Right hindlimb (tissue), 1 donor: ENCODE results near the gene IVL.

Experiments
- DNase-seq: peaks from one replicate; pipeline ENCODE4 v3.0.0-alpha.2; 2018

IVL gene, protein sequence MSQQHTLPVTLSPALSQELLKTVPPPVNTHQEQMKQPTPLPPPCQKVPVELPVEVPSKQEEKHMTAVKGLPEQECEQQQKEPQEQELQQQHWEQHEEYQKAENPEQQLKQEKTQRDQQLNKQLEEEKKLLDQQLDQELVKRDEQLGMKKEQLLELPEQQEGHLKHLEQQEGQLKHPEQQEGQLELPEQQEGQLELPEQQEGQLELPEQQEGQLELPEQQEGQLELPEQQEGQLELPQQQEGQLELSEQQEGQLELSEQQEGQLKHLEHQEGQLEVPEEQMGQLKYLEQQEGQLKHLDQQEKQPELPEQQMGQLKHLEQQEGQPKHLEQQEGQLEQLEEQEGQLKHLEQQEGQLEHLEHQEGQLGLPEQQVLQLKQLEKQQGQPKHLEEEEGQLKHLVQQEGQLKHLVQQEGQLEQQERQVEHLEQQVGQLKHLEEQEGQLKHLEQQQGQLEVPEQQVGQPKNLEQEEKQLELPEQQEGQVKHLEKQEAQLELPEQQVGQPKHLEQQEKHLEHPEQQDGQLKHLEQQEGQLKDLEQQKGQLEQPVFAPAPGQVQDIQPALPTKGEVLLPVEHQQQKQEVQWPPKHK

DNA sequence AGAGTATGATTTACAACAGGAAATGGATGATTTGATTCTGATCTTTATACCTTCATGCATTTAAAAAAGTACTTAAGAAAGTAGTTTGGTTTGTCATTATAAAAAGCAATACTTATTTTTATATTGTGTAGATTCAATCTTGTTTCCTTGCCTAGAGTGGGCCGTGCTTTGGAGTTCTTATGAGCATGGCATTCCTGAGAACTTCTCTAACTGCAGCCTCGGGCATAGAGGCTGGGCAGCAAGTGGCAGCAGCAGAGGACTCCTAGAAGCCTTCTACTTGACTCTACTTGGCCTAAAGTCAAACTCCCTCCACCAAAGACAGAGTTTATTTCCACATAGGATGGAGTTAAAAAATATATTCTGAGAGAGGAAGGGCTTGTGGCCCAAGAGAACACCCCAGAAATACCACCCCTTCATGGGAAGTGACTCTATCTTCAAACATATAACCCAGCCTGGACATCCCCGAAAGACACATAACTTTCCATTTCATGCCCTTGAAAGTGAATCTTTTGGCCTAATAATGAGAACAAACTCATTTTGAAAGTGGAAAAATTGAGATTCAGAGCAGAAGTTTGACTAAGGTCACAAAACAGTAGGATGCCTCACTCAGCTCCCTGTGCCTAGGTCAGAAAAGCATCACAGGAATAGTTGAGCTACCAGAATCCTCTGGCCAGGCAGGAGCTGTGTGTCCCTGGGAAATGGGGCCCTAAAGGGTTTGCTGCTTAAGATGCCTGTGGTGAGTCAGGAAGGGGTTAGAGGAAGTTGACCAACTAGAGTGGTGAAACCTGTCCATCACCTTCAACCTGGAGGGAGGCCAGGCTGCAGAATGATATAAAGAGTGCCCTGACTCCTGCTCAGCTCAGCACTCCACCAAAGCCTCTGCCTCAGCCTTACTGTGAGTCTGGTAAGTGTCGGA lies at the start of gene IVL:
Gene IVL, plus strand, starts transcription at position 861 of the 916 bp plus-strand sequence. CDS start 1,252 bp downstream, outside the sequence.
- DNase-seq, result no peak

DNA sequence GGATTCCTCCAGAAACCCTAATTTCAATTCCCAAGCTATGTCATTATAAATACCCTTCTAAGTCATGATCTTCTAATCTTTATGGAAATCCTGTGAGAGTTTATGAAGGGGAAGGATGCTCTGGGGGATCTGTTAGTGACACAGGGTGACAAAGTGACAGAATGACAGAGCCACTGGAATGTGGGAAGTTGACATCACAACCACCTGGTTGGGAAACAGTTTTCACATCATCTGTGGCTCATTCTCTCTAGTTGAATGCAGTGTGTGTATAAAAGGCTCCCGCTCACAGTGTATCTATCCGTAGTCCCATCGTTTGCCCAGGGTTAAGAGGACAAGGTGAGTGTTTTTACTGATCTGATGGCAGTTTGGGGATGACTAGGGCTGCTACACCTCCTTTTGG lies 48.6 kb upstream of the IVL start, which contains the start of gene LCE7A:
Gene LCE7A, plus strand, starts transcription at position 301 of the 400 bp plus-strand sequence. CDS start 702 bp downstream, outside the sequence.
- no peak for DNase-seq

DNA sequence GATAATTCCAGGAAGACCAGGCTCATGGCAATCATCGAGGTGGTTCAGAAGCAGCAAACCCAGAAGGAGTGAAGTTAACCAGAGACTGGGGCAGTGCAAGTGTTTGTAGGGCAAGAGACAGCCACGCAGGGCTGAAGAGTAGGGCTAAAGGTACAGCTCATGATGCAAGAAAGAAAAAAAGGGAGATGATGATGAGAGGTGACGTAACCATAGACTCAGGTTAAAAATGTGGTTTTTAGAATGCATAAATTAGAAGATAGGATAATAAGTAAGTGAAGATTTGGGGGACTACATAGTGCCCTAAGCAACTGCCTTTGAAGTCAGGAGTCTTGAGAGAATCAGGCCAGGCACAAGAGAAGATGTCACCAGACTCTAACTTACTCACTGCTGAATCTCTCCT lies 48.2 kb upstream of the IVL start:
- no peak for DNase-seq

DNA sequence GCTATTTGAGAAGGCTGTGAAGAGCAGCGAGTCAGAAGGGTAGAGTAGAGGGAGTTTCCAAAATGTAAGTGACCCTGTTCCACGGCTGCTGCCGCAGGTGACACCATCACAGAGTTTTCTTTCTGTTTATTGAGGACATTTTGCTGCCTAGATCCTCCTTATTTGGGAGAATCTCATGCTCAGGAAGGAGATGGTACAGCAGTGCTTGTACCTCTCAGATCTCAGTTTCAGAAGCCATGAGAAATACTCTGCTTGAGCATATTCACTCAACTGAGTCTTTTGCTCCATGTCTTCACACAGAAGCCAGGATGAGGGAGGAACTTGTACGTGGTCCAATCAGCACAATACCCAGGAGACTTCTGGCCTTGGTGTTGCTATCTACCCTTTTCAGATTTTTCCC lies 47.0 kb upstream of the IVL start:
- DNase-seq, result no peak

DNA sequence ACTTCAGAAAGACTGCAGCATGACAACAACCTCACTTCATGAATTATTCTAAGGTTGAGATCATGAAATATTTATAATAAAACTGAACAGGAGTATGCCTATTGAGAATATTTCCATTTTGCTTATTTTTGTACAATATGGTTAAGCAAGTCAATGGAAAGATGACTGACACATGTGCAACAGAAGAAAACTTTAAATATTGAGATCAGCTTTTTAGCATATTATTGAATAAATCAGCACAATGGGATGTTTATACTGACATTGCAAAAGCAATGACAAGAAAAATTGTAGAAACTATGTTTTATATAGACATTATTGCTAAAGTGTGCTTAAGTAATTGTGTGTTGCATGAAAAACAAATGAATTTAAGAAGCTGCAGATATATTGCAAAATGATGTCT lies 43.9 kb upstream of the IVL start:
- DNase-seq, result no peak

DNA sequence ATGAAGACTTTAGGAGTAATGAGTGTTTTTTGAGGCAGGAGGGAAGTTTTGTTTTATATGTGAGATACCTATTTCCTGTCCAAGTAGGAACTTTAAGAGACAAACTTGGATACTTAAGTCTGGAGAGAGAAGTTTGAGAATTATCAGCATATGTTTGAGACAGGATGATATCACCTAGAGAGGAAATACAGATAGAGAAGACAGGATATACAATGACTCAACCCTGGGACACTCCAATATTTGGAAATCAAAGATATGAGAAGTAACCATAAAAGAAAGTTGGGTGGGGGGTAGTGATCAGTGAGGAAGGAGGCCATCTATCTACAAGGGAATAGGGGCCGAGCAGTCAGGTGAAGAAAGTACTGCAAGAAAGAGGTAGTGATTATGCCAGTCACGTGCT lies 42.0 kb upstream of the IVL start:
- DNase-seq, result no peak

DNA sequence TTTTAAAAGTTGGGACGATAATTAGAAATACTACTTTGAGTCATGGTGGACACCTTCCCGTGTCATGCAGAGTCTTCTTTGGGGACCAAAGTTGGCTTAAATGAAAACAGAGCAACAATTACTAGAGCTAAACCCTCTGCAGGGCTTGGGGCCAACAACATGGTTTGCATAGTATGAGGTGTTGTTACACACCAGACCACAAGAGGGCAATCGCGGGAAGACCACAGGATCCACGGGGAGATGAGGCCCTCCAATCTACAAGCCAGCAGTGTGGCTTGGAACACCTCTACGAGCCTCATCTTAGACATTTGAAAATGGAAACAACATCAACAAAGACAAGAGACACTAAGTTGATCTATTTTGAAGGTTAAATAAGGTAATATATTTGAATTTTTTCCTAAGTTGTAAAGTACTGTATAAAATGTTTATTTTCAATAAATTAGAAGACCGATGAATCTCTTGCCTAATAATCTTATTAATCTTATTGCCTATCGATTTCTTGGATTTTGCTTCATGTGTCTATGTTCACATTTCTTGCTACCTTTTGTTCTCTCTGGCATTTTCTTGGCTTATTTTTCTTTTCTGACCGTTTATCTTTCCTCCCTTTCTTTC lies 38.4 kb upstream of the IVL start:
- no peak for DNase-seq

DNA sequence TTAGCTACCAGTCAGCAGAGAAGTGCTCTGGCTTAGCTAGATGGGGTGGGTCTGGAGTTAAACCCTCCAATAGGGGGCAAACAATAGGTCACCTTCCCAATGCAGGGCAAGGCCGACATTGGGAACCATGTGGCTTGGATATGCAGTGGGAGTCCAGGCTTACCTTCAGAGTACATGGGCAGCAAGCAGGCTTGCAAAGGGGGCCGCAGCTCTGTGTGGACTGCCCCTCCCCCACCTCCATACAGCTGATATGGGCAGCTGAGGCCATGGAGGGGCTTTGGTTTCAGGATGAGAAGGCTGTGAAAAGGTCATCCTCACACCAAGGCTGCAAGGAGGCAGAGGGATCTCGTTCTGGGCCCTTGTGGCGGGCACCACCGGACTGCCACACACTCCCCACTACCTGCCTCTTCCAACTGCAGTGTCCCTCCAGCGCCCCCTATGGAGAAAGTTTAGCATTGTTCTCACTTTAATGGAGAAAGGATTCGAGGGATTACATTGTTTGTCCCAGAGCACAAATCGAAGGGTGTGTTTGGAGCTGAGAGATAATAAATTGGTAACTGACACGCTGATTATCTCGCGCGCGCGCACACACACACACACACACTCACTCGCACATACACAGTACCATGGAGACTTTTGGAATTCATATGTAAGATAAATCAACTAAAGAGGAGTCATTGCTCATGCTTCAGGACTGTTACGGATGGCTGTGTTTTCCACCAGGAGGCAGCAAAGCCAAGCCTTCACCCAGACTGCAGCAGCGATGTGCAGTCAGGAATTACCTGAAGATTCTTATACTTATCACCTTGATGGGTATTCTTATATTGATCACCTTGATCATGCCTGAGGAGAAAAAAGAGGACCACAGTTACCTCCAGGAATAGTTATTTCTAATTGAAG lies 37.3 kb upstream of the IVL start:
- DNase-seq, result no peak

DNA sequence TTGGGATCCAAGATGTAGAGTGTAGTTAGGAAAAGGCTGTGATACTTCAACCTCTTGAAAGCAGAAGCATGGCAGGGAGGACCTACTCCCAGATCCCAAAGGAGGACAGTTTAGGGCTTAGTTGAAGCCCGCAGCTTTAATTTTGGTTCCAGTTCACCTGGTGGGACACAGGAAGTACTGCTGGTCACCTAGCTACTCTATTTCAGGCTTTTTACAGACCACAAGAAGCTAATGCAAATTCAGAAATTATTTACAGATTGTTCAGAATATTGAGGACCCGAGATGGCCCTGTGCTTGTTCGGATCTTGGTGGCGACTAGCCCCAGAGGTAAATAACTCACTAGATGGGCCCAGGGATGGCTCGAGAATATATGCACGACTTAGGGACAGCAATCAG lies 36.6 kb upstream of the IVL start:
- DNase-seq, result no peak

DNA sequence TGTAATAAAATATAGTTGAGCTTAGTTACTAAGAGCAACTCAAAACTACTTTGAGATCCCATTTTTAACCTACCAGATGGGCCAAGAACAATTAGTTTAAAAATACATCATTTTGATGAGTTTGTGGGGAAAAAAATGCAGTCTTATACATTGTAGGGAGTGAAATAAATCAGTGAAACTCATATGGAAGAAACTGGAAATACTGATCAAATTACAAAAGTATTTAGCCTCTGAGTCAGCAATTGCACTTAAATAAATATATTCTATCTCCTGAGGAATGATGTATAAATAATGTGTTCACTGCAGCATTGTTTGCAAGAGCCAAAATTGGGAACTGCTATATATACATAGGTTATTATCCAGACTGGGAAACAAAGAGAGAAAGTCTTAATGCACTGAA lies 34.9 kb upstream of the IVL start:
- no peak for DNase-seq

DNA sequence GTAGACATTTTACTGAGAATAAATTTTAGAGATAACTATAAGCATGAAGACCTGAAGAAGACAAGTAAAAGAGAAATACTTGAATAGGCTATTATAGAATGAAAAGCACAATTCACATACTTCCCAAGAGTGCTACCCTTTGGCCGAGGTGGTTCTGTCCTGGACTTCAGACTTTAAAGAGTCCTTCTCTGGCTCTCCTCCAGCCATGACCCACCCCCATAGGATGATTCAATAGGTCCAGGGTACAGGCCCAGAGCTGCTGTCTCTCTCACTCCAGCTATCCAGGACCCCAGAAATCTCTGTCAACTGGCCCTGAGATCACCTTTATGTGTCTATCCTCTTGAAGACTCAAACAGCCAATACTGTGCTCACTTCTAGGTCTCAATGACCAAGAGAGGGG lies 31.5 kb upstream of the IVL start:
- no peak for DNase-seq

DNA sequence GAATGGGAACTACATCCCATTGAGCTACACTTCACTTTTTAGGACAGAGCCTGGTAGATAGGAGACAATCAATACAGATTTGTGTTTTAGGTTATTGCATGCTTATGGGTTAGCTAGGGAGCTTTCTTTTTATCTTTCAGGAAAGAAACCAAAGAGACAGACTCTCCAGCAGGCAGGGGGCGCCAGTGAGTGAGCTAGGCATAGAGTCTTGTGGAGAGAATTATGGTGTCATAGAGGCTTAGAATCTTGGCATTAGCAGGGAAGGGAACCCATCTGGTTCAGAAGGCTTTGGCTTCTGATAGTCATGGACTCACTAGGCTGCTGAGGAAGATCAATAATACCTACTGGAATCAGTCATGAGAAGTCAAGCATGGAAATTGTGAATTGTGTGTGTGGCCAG lies 30.3 kb upstream of the IVL start, which contains the start of gene SMCP:
Gene SMCP, plus strand, starts transcription at position 281 of the 400 bp plus-strand sequence. CDS start 6,101 bp downstream, outside the sequence.
- no peak for DNase-seq

DNA sequence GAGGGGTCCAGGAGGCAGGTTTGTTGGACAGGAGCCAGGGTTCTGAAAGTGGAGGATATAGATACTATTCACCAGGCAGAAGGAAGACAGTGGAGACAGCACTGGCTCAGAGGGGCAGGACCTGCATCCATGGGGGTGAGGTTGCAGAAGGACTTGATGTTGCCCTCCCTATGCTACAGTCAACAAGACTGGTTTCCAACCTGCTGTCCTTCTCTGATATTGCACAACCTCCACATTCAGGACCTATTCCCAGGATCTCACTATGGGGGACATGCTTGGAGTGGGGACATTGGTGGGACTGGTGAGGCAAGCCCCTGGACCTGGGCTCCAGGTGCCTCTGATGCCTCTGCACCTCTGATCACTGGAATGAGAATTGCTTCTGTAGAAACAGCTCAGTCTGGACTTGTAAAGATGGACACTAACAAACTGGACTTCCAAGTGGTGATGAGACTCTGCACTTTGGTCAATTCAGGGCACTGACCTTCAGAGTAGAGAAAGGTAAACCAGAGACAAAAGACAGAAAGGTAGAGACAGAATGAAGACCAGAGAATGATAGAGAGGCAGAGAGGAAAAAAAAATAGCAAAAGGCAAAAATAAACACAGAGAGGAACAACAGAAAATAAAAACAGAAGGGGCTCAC lies 28.7 kb upstream of the IVL start:
- DNase-seq, result no peak

DNA sequence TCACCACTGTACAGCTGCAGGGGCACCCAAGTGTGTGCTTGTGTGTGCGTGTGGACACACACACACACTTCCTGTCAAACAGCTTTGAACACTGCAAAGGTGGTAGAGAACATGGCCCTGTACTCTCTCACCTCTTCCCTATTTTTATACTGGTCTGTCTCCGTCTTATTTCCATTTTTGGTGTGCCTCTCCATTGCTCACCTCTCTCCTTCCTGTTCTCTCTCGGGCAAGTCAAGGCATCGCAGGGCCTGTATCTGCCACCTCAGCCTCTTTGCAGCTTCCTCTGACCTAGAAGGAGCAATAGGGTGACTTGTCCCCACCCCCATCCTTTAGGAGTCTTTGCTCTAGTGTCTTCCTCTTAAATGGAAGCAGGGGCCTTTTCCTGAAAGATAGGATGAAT lies 28.0 kb upstream of the IVL start:
- DNase-seq, result no peak

DNA sequence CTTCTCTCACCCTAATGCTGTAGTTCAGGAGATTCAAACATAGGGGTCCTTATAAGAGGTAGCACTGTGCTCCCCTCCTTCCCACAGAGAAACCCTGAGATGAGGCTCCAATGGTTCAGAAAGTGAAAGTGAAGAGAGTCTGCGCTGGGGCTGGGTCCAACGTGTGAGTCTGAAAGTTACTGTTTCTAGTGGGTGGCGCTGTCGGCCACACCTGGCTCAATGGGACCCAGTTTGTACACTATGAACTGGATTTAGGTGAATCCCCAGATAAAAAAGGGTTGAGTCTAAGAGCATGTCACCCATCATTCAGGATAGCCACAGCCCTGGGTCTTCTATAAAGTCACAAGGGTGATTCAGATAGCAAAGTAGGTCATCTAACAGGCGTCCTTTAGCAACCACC lies 27.4 kb upstream of the IVL start:
- DNase-seq, result no peak

DNA sequence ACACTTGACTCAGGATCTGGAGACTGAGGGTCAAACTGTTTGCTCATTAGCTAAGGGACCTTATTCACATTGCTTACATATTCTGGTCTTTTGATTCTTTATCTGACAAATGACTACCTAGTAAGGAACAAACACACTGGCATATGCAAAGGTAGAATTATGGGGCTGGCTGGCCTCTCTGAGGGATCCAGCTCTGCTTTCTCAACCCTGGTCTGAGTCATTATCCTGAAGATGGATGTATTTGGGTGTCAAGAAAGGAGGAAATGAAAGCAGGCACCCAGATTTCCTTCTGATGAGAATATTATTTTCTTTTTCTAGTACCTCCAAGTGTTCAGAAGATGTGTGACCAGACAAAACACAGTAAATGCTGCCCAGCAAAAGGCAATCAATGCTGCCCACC lies 24.3 kb upstream of the IVL start:
- DNase-seq, result no peak

DNA sequence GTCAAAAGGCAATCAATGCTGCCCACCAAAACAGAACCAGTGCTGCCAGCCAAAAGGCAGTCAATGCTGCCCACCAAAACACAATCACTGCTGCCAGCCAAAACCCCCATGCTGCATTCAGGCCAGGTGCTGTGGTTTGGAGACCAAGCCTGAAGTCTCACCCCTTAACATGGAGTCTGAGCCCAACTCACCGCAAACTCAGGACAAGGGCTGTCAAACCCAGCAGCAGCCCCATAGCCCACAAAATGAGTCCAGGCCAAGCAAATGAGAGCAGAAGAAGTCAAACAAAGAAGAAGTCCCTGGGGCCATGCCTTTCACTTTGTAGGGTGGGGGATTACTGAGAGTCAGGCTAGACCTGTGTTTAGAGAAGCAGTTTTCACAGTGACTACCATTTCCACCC lies 23.8 kb upstream of the IVL start:
- no peak for DNase-seq

DNA sequence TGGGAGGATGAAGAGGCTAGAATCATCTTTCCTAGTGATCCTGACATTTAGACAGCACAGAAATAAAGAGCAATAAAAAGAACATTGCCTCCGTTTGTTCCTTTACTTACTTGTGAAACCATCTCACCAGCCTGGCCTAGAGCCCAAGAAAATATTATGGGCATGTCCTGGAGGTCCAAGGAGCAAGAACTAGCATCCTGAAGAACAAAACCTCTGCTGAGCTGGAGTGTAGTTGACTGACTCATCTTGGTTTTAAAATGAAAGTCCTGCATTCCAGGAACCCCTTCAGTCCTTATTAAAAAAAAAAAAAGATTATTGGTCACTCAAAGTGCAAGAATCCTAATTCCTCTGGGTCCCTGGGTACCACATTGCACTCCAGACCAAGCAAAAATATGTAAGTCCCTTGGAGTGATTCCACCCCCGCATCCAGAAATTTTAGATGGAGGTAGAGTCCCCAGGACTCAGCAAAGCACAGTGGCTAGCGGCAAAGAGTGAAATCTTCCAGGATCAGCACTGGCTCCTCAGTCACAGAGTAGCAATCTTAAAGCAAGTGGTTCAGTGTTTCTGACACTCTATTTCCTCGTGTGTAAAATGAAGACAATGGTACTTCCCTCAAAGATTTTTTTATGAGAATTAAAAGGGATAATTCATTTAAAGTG lies 23.3 kb upstream of the IVL start:
- no peak for DNase-seq

DNA sequence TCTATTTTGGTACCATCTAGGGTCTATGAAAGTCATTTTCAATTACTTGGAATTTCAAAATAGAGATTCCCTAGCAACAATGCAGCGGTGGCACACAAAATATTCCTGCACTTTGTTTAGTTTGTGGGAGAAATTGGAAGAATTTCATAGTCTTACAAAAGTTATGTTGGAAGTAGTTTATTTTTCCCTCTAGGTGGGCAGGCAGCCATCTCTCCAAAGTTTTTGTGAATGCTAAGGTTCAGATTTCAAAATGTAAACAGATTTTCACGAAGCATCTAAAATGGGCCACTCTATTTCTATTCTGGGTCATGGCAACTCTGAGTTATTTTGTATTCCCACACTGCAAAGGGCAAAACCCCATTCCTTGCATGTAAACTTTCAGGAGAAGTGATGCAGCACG lies 22.3 kb upstream of the IVL start:
- DNase-seq, result no peak

DNA sequence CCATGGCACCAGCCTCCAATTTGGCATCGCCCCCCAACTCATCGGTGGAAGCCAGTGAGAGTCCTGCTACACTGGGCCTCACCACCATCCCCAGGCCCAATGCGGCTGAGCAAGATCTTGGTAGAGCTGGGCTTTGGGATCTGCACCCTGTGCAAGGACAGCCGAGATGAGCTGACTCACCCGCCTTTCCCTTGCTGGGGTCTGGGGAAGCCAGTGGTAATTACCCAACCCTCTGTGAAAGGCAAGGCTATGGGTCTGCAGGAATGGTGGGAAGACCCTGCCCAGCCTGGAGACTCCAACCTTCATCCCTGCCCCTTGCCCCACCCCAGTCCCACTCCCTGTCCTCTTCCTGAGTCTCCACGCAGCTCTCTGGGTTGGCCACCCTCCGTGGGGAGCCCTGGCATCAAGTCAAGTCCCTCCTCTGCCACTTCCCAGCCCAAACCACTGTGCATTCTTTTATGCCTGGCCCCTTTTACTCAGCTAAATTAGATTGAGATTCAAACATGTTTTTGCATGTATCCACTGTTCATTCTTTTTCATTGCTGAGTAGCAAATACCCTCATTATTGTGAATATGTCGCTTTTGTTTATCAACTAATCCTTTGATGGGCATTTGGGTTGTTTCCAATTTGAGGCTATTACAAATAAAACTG lies 21.5 kb upstream of the IVL start:
- DNase-seq, result no peak
